Esophagus squamous epithelium (tissue), 4 donors: ENCODE data around the gene AKR1D1.

Experiments used
- POLR2A ChIP-seq, 4 donors: fragments of 450-650 bp; IDR thresholded peaks; one replicate each; pipeline ENCODE4 v1.6.1; 2017; ENCODE audit warnings: antibody characterized with exemption in 4 of 4, mild to moderate bottlenecking in 4 of 4, moderate library complexity in 3 of 4
- TF ChIP-seq, protein P1 (sequence below), 6 experiments: fragments of 450-650 bp in 4 of 6; fragments of 200-600 bp in 2 of 6; sonication (generic) in 2 of 6; IDR thresholded peaks; one replicate each; pipeline ENCODE4 v1.5.1; 2016 to 2019; ENCODE audit warnings: antibody characterized with exemption in 6 of 6, mild to moderate bottlenecking in 4 of 6, moderate library complexity in 4 of 6

DNA sequence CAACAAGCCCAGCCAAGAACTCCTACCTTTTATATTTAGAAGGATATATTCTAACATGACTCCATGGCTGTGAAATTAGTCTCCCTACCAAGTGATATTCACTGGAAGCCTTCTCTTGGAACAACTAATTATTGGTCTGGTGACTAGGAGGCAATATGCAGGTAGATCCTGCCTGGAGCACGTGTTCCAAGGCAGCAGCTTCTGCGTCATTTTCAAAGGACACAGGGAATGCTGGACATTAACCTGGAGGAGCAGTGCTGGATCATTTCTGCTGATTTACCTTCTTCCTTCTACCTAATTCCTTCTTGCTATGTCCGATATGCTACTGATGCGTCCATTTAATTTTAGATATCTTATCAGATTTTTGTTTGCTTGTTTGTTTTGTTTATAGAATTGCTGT lies 5.6 kb downstream of the AKR1D1 start:
- TF ChIP-seq, protein P1, sequence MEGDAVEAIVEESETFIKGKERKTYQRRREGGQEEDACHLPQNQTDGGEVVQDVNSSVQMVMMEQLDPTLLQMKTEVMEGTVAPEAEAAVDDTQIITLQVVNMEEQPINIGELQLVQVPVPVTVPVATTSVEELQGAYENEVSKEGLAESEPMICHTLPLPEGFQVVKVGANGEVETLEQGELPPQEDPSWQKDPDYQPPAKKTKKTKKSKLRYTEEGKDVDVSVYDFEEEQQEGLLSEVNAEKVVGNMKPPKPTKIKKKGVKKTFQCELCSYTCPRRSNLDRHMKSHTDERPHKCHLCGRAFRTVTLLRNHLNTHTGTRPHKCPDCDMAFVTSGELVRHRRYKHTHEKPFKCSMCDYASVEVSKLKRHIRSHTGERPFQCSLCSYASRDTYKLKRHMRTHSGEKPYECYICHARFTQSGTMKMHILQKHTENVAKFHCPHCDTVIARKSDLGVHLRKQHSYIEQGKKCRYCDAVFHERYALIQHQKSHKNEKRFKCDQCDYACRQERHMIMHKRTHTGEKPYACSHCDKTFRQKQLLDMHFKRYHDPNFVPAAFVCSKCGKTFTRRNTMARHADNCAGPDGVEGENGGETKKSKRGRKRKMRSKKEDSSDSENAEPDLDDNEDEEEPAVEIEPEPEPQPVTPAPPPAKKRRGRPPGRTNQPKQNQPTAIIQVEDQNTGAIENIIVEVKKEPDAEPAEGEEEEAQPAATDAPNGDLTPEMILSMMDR (IDR thresholded peaks at IDR 0.05), result no peak
- TF ChIP-seq POLR2A (IDR thresholded peaks at IDR 0.05), result no peak
